Neural cell (in vitro differentiated cells): ENCODE measurements around the gene SLC12A4. TPM values are rescaled to one million over a fixed set of nuclear protein-coding genes. Genes with fewer than 3 reads are reported as not detected.

Experiments
- H2AFZ ChIP-seq: fragments of 200-600, 300-800 bp; sonication (generic), shearing (Covaris generic); 2 replicates; pipeline ENCODE4 v1.6.0; 2014; ENCODE audit warnings: low read depth, mild to moderate bottlenecking, antibody characterized with exemption, low read length, moderate library complexity
- H3F3A ChIP-seq: fragments of 200-600 bp; shearing (Covaris generic); 2 replicates; pipeline ENCODE4 v1.6.1; 2016; ENCODE audit warnings: mild to moderate bottlenecking, moderate library complexity, mixed read lengths, antibody characterized with exemption, low read length; ENCODE audit not compliant: insufficient read depth, poor library complexity, severe bottlenecking
- H3K27ac ChIP-seq: fragments of 200-600, 300-800 bp; sonication (generic), shearing (Covaris generic); 2 replicates; pipeline ENCODE4 v1.5.1; 2014; ENCODE audit warnings: mild to moderate bottlenecking, low read length, moderate library complexity
- H3K27me3 ChIP-seq: fragments of 300-800, 200-600 bp; sonication (generic), shearing (Covaris generic); 2 replicates; pipeline ENCODE4 v1.6.0; 2014; ENCODE audit warnings: mild to moderate bottlenecking, low read depth, low read length, moderate library complexity; ENCODE audit not compliant: insufficient read depth
- H3K36me3 ChIP-seq: fragments of 300-800, 200-600 bp; sonication (generic), shearing (Covaris generic); 2 replicates; pipeline ENCODE4 v1.5.1; 2014; ENCODE audit warnings: mild to moderate bottlenecking, antibody characterized with exemption, low read length, moderate library complexity; ENCODE audit not compliant: insufficient read depth
- H3K4me2 ChIP-seq: fragments of 300-800, 200-600 bp; sonication (generic), shearing (Covaris generic); 2 replicates; pipeline ENCODE4 v1.6.0; 2014; ENCODE audit warnings: mild to moderate bottlenecking, low read length
- H3K4me3 ChIP-seq: fragments of 300-800, 200-600 bp; sonication (generic), shearing (Covaris generic); 2 replicates; pipeline ENCODE4 v1.5.1; 2014; ENCODE audit warnings: mild to moderate bottlenecking, low read length, moderate library complexity
- H3K79me2 ChIP-seq: fragments of 200-600 bp; shearing (Covaris generic); replicated peaks from 2 replicates; pipeline ENCODE4 v1.6.0; 2014; ENCODE audit warnings: mild to moderate bottlenecking, low read length, moderate library complexity; ENCODE audit not compliant: insufficient read depth
- H3K9ac ChIP-seq: fragments of 300-800, 200-600 bp; sonication (generic), shearing (Covaris generic); 2 replicates; pipeline ENCODE4 v1.6.1; 2016; ENCODE audit warnings: mild to moderate bottlenecking, low read length, mixed read lengths
- H3K9me2 ChIP-seq: fragments of 200-600 bp; shearing (Covaris generic); 2 replicates; pipeline ENCODE4 v1.6.1; 2016; ENCODE audit warnings: mild to moderate bottlenecking, low read length, mixed read lengths; ENCODE audit not compliant: insufficient read depth
- H3K9me3 ChIP-seq: fragments of 200-600, 300-800 bp; sonication (generic), shearing (Covaris generic); 2 replicates; pipeline ENCODE4 v1.6.1; 2016; ENCODE audit warnings: mild to moderate bottlenecking, mixed run types, low read length, moderate library complexity, mixed read lengths
- H4K20me1 ChIP-seq: fragments of 200-600 bp; shearing (Covaris generic); 2 replicates; pipeline ENCODE4 v1.6.1; 2016; ENCODE audit warnings: mild to moderate bottlenecking, mixed run types; ENCODE audit not compliant: insufficient read depth
- EP300 ChIP-seq: fragments of 450-650 bp; conservative IDR thresholded peaks from 2 replicates; pipeline ENCODE4 v1.6.1; 2014; ENCODE audit warnings: antibody characterized with exemption, mild to moderate bottlenecking, moderate library complexity; ENCODE audit not compliant: poor library complexity, severe bottlenecking
- EZH2 ChIP-seq: fragments of 200-600, 300-800 bp; shearing (Covaris generic), sonication (generic); IDR thresholded peaks from 2 replicates; pipeline ENCODE4 v1.6.1; 2014; ENCODE audit warnings: antibody characterized with exemption, low read length, borderline replicate concordance, mild to moderate bottlenecking; ENCODE audit not compliant: insufficient read depth, poor library complexity, severe bottlenecking
- MXI1 ChIP-seq: fragments of 450-650 bp; conservative IDR thresholded peaks from 2 replicates; pipeline ENCODE4 v1.6.1; 2014; ENCODE audit warnings: antibody characterized with exemption, mild to moderate bottlenecking; ENCODE audit not compliant: poor library complexity, severe bottlenecking
- POLR2AphosphoS5 ChIP-seq: IDR thresholded peaks from 2 replicates; pipeline ENCODE4 v1.6.1; 2012
- RAD21 ChIP-seq: fragments of 450-650 bp; conservative IDR thresholded peaks from 2 replicates; pipeline ENCODE4 v1.6.1; 2014; ENCODE audit warnings: antibody characterized with exemption, mild to moderate bottlenecking, moderate library complexity
- SMC3 ChIP-seq: fragments of 450-650 bp; conservative IDR thresholded peaks from 2 replicates; pipeline ENCODE4 v1.6.1; 2014; ENCODE audit warnings: antibody characterized with exemption, mild to moderate bottlenecking, moderate library complexity; ENCODE audit not compliant: poor library complexity
- TAF1 ChIP-seq: IDR thresholded peaks from 2 replicates; pipeline ENCODE4 v1.6.1; 2012; ENCODE audit warnings: low read depth
- polyA plus RNA-seq: library from polyadenylated mRNA; depleted of rRNA; stranded (reverse); fragments of >200 nt; gene quantifications from 2 replicates; pipeline ENCODE4 v1.2.3, GENCODE V29; 2014
- TF ChIP-seq, protein P1 (sequence below): IDR thresholded peaks from 2 replicates; pipeline ENCODE4 v1.6.1; 2012; ENCODE audit warnings: borderline replicate concordance
- TF ChIP-seq, protein P2 (sequence below): fragments of 450-650 bp; IDR thresholded peaks from 2 replicates; pipeline ENCODE4 v1.5.1; 2014; ENCODE audit warnings: antibody characterized with exemption, mild to moderate bottlenecking, moderate library complexity; ENCODE audit not compliant: poor library complexity, severe bottlenecking

SLC12A4 gene
- polyA plus RNA-seq, 1 donor from 2014 or later: 0.11 TPM

- Histone ChIP-seq H3F3A (no peaks in the 10 kb centered on the region), H3K4me3 (no peak overlapping the region), H3K27me3 (no peaks in the 10 kb centered on the region), H3K27ac (no peak overlapping the region), H3K9me3 (no peaks in the 10 kb centered on the region), H3K9ac (no peak overlapping the region), H3K4me2 (no peak overlapping the region), H3K79me2 (no peaks in the 10 kb centered on the region), H3K36me3 (no peaks in the 10 kb centered on the region), H4K20me1 (no peaks in the 10 kb centered on the region), H2AFZ (no peak overlapping the region), H3K9me2 (no peaks in the 10 kb centered on the region)
- TF ChIP-seq POLR2AphosphoS5: no peak
- TF ChIP-seq, protein P1, sequence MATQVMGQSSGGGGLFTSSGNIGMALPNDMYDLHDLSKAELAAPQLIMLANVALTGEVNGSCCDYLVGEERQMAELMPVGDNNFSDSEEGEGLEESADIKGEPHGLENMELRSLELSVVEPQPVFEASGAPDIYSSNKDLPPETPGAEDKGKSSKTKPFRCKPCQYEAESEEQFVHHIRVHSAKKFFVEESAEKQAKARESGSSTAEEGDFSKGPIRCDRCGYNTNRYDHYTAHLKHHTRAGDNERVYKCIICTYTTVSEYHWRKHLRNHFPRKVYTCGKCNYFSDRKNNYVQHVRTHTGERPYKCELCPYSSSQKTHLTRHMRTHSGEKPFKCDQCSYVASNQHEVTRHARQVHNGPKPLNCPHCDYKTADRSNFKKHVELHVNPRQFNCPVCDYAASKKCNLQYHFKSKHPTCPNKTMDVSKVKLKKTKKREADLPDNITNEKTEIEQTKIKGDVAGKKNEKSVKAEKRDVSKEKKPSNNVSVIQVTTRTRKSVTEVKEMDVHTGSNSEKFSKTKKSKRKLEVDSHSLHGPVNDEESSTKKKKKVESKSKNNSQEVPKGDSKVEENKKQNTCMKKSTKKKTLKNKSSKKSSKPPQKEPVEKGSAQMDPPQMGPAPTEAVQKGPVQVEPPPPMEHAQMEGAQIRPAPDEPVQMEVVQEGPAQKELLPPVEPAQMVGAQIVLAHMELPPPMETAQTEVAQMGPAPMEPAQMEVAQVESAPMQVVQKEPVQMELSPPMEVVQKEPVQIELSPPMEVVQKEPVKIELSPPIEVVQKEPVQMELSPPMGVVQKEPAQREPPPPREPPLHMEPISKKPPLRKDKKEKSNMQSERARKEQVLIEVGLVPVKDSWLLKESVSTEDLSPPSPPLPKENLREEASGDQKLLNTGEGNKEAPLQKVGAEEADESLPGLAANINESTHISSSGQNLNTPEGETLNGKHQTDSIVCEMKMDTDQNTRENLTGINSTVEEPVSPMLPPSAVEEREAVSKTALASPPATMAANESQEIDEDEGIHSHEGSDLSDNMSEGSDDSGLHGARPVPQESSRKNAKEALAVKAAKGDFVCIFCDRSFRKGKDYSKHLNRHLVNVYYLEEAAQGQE: no peak
- no peak for TF ChIP-seq EZH2
- TF ChIP-seq TAF1: no peak
- no peak for TF ChIP-seq MXI1
- TF ChIP-seq SMC3: no peak
- TF ChIP-seq, protein P2, sequence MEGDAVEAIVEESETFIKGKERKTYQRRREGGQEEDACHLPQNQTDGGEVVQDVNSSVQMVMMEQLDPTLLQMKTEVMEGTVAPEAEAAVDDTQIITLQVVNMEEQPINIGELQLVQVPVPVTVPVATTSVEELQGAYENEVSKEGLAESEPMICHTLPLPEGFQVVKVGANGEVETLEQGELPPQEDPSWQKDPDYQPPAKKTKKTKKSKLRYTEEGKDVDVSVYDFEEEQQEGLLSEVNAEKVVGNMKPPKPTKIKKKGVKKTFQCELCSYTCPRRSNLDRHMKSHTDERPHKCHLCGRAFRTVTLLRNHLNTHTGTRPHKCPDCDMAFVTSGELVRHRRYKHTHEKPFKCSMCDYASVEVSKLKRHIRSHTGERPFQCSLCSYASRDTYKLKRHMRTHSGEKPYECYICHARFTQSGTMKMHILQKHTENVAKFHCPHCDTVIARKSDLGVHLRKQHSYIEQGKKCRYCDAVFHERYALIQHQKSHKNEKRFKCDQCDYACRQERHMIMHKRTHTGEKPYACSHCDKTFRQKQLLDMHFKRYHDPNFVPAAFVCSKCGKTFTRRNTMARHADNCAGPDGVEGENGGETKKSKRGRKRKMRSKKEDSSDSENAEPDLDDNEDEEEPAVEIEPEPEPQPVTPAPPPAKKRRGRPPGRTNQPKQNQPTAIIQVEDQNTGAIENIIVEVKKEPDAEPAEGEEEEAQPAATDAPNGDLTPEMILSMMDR: no peak
- no peak for TF ChIP-seq EP300
- no peak for TF ChIP-seq RAD21
These were observed 60.8 kb downstream of the SLC12A4 start for GRCh38 chr16:67907397-67908180.

DNA sequence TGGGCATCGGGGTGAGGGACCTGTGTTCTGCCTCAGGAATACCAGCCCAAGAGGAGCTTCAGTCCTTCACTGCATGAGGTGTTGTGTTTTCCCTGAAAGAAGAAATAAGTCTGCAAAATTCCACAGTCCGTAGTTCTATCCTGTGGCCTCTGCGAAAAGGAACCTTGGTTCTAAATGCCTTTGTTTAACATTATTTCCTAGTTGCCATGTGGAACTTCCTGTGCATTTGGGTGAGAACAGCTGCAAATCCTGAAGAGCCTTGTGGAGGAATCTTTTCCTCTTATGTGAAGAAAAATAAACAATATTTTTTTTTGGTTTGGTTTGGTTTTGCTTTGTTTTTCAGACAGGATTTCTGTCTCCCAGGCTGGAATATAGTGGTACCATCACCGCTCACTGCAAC lies 65.6 kb downstream of the SLC12A4 start:
- H3K79me2 ChIP-seq: no peaks in the 10 kb centered on the region
- H3K4me3 ChIP-seq: no peak overlapping the region
- TF ChIP-seq EZH2 (no peak), POLR2AphosphoS5 (no peak), MXI1 (no peak), SMC3 (no peak), RAD21 (no peak), EP300 (no peak), TAF1 (no peak)
- TF ChIP-seq, protein P1: no peak
- TF ChIP-seq, protein P2: no peak
- no peak overlapping the region for H3K27ac ChIP-seq
- no peak overlapping the region for H2AFZ ChIP-seq
- no peaks in the 10 kb centered on the region for H3K9me2 ChIP-seq
- no peak overlapping the region for H3K9ac ChIP-seq
- no peak overlapping the region for H3K4me2 ChIP-seq
- no peaks in the 10 kb centered on the region for H3K9me3 ChIP-seq
- no peaks in the 10 kb centered on the region for H3K36me3 ChIP-seq
- no peaks in the 10 kb centered on the region for H3F3A ChIP-seq
- H3K27me3 ChIP-seq: no peaks in the 10 kb centered on the region
- H4K20me1 ChIP-seq: no peaks in the 10 kb centered on the region
